HG02759 (cell line): Measurements from ENCODE around the gene DHFR.

Experiments used
- ATAC-seq: cut with Tn5 transposase; IDR thresholded peaks from one replicate; pipeline ENCODE4 v1.9.1; 2021; ENCODE audit warnings: mild to moderate bottlenecking, moderate library complexity; ENCODE audit not compliant: unreplicated experiment

DHFR gene

DNA sequence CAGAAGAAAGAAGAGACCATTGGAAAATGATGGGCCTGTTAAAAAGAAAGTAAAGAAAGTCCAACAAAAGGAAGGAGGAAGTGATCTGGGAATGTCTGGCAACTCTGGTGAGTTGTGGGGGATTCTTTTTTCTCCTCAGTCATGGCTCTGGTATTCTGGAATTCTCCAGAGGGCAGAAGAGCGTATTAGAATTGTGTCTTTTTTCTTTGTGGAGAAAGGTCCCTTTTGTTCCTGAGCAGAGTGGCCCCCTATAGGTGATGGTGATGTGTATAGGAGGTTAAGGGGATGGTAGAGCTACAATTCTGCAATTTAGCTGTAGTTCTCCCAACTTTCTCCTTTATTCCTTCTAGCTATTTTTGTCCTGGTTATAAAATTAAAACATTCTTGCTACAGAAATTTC lies 1.6 kb upstream of the DHFR start:
- ATAC-seq, result no peak

- ATAC-seq, result no peak
These were observed 520 bp upstream of the DHFR start for GRCh38 chr5:80655231-80655774.

DNA sequence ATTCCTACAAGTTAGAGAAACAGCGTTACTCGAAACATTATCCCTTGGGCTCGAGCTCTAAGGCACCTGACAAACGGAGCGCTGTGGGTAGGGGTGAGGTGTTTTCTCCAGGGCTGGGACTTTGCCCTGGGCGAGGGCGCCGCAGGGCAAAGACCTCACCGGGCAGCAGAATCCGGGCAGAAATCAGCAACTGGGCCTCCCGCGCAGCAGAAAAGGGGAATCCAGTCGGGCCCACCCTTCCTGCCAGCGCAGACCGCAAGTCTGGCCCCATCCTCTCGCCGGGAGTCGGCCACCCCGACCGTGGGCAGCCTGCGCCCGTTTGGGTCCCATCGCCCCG lies 761 bp downstream of the DHFR start:
- peak; percentile 1 for ATAC-seq

GRCh38 chr5:80653502-80653901 lies 1.3 kb downstream of the DHFR start:
- no peak for ATAC-seq

DNA sequence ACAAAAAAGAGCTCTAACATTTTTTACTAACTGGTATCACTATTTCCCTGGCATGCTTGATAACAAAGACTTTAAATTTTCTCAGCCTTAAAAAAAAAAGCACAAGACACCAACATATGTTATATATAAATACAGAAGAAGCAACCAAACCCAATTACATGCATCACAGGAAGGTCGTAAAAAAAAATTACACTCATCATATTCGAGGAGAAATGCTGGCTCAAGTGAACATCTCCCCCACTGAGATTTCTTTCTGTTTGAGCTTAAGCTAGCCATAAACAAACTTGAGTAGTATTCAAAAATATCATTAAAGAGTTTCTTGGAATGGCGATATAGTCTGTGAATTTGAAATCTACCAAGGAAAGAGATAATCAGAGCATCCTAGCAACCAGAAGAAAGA lies 7.9 kb downstream of the DHFR start:
- ATAC-seq, result no peak

DNA sequence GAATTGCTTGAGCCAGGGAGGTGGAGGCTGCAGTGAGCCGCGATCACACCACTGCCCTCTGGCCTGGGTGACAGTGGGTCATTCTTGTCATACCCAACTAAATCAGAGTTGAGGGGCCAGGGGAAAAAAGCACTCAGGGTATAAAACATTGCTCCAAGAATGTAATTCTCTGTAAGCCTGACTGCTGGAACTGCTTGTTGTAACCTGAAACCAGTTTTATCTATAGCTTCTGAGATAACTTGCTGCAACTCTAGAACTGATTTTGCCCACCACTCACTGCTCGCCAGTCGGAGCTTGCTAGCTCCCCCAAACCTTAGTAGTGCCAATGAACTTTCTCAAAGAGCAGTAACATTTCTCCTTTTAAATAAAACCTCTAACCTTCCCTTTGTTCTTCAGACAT lies 9.9 kb downstream of the DHFR start:
- no peak for ATAC-seq

DNA sequence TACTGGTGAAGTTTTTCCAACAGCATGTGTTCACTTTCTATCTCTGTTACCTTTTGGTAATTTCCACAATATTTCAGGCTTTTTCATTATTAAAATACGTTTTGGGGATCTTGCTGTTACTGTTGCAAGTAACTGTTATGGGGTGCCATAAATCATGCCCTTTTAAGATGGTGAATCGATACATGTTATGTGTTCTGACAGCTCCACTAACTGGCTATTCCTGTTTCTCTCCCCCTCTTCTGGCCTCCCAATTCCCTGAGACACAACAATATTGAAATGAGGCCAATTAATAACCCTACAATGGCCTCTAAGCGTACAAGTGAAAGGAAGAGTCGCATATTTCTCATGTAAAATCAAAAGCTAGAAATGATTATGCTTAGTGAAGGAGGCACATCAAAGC lies 13.4 kb downstream of the DHFR start:
- ATAC-seq, result no peak

- ATAC-seq, result no peak
These were observed 20.6 kb downstream of the DHFR start for GRCh38 chr5:80634193-80634592.

GRCh38 chr5:80632700-80633099 lies 22.1 kb downstream of the DHFR start:
- ATAC-seq, result no peak

DNA sequence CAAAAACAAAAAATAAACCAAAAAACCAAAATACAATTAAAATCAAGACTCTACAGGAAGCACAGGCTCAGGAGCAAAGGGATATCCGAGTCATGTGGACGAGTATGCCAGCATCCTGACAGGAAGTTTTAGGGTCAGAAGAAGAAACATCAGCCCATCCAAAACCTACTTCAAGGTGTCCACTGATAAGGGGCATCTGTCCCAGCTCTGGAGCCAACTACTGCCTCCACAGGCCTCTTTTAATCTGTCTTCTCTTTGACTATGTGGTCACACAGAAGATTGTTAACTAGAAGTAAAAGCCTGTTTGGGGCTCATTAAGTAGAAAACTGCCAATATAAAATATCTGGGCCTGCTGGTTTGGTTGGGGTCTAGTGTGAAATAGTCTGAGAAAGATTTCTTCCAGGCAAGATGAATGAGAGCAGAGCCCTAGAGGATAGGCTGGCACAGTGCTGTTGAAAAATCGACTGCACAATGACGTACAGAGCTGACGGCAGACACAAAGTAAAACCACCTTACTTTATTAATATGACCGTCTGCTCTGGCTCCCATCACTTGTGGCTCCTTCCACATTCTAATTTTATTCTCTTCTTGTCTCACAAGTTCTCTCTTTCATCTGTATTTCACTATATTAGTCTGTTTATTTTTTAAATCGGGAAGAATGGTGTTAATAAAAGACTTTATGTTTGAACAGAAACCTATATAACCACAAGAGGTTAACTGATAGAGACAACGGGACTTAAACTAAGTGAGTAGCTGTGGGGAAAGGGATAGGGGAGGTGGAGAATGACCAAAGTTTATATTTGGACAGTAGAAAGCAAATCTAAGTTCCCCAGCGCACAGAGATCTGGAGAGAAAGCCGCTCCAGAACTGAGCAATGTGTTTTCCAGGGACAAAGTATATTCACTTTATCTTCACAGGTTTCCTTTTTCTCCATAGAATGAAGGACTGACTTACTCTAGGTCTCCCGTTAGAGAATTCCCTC lies 23.2 kb downstream of the DHFR start:
- no peak for ATAC-seq

GRCh38 chr5:80629281-80629680 lies 25.5 kb downstream of the DHFR start:
- no peak for ATAC-seq

DNA sequence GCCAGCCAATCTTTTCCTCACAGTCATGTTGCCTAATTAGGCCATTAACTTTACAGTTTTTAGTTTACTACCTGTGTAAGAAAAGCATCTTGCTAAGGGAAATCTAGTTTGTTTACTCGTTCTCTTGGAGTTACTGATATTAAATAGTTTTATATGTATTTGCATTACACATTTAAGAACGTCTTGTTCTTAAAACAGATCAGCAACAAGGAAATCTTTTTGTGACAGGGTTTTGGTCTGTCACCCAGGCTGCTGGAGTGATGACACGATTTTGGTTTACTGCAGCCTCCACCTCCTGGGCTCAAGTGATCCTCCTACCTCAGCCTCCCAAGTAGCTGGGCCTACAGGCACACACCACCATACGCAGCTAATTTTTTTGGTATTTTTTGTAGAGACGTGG lies 29.6 kb downstream of the DHFR start:
- ATAC-seq, result no peak

DNA sequence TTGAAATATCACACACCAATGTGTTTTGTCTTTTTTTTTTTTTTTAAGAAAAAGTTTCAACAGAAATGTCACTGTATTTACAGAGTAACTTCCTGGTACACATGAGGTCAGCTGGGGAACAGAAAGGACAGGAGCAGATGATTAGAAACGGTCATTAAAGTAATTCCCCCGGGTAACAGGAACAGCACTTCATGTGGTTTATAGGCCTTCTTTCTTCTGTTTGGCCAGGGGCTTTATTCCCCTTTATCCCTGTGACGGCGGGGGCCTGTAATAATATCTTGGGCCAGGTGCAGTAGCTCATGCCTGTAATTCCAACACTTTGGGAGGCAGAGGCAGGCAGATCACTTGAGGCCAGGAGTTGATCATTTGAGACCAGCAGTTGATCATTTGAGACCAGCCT lies 30.8 kb downstream of the DHFR start:
- ATAC-seq, result no peak

- ATAC-seq, result no peak
These were observed 32.0 kb downstream of the DHFR start for GRCh38 chr5:80622756-80623155.

- ATAC-seq, result no peak
These were observed 34.6 kb downstream of the DHFR start for GRCh38 chr5:80620211-80620610.

- no peak for ATAC-seq
These were observed 35.7 kb downstream of the DHFR start for GRCh38 chr5:80619086-80619485.

GRCh38 chr5:80618438-80618837 lies 36.3 kb downstream of the DHFR start:
- no peak for ATAC-seq

GRCh38 chr5:80615266-80615914 lies 39.4 kb downstream of the DHFR start:
- no peak for ATAC-seq

DNA sequence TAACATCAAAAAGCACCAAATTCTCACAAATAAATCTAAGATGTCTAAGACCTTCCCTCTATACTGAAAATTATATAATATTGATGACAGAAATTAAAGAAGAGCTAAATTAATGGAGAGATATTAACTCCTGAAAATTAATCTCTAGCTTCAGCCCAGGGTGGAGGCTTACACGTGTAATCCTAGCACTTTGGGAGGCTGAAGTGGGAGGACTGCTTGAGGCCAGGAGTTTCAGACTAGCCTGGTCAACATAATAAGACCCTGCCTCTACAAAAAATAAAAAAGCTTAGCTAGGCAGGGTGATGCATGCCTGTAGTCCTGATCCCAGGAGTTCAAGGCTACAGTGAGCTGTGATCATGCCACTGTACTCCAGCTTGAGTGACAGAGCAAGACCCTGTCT lies 45.1 kb downstream of the DHFR start:
- ATAC-seq, result no peak

DNA sequence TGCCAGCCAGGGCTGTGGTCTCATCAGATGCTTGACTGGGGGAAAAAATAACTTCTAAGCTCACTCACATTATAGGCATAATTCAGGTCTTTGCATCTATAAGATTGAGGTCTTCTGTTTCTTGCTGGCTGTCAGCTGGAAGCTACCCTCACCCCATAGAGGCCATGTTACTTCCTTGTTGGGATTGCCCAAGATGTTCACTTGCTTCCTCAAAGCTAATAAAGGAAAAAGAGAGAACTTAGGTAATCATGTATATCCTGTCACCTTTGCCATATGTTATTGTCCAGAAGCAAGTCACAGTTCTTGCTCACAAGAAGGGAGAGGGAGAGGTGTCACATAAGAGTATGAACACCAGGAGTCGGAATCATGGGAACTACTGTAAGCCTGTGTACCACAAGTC lies 46.1 kb downstream of the DHFR start:
- no peak for ATAC-seq

DNA sequence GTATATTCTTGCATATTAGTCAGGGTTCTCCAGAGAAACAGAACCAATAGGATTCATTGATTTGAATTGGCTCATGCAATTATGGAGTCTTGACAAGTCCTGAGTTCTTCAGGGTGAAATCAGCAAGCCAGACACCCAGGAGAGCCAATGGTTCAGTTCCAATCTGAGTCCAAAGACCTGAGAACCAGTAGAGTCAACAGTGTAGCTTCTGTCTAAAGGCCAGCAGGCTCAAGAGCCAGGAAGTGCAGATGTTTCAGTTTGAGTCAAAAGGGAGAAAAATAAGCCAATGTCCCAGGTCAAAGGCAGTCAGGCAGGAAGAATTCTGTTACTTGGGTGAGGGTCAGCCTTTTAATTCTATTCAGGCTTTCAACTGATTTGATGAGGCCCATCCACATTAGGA lies 47.0 kb downstream of the DHFR start:
- ATAC-seq, result peak; percentile 90

DNA sequence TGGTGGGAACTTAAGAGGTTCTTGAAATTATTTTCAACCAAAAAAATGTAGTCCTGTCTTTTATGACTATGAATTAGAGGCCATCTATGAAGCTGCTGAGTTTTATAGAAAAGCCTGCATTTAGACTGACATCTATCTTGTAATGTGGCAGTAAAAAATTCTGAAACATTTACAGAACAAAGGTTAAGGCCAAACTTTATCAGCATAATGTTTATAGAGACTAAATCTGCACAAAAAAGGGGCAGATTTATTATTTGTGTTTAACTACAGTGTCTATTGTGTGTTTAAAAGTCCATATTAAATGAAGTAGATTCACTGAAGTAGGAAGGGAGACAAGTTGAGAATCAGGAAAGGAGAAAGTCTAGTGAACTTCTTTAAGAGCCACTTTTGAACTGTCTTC lies 47.4 kb downstream of the DHFR start:
- ATAC-seq, result no peak
